A673 (cell line): Measurements from ENCODE around the gene CCDC158.

Source experiments
- CTCF ChIP-seq: fragments of 300-800, 200-600 bp; sonication (generic); conservative IDR thresholded peaks from 2 replicates; pipeline ENCODE4 v1.5.1; 2017; ENCODE audit warnings: low read depth, mild to moderate bottlenecking, antibody characterized with exemption, low read length, moderate library complexity, mixed read lengths
- EZH2 ChIP-seq: fragments of 200-600 bp; sonication (generic); IDR thresholded peaks from 2 replicates; pipeline ENCODE4 v1.6.1; 2017; ENCODE audit warnings: borderline replicate concordance, low read depth, mild to moderate bottlenecking, mixed read lengths, antibody characterized with exemption, low read length; ENCODE audit not compliant: poor library complexity, severe bottlenecking

- no peak for TF ChIP-seq CTCF
- TF ChIP-seq EZH2, result no peak
Measured at GRCh38 chr4:76426272-76426671, 5.3 kb upstream of the CCDC158 start.
